ENCODE results near the gene PLA2G12B.
A peak's percentile ranks its signal among the peaks of the same experiment; 100 is the strongest.
"Not testable (repeated sequence)": the region's sequence is repeated elsewhere in the genome, so short reads cannot be mapped to it uniquely, and the experiment has no call there.

Gene PLA2G12B

DNA sequence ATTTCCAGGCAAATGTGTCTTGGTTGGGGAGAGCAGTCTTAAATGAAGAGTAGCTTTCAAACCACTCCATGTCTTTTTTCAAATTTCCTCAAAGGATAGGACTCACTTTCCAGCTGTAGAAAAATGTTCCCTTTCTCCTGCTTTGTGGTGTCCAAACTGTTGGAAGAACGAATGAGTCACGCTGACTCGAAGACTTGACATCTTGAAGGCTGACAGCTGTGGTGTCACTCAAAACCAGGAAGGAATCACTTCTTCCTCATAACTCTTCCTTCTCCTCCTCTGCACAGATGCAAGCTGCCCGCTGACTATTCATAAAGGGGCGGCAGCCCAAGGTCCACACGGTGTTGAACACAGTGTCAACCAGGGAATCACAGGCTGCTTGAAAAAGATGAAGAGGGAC is 19.2 kb downstream of the PLA2G12B start:
- DNase-seq (ENCODE audit: low spot score) = no peak

DNA sequence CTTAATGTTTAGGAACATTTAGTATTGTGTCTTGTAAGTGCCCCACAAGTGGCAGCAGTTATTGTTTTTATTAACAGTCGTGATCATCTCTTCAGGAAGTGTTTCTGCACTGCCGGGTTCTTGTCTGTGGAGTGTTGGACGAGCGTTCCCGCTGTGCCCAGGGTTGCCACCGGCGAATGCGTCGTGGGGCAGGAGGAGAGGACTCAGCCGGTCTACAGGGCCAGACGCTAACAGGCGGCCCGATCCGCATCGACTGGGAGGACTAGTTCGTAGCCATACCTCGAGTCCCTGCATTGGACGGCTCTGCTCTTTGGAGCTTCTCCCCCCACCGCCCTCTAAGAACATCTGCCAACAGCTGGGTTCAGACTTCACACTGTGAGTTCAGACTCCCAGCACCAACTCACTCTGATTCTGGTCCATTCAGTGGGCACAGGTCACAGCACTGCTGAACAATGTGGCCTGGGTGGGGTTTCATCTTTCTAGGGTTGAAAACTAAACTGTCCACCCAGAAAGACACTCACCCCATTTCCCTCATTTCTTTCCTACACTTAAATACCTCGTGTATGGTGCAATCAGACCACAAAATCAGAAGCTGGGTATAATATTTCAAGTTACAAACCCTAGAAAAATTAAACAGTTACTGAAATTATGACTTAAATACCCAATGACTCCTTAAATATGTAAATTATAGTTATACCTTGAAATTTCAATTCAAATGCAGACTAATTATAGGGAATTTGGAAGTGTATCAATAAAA is 22.2 kb downstream of the PLA2G12B start:
- no peak for DNase-seq (ENCODE audit: low spot score)

DNA sequence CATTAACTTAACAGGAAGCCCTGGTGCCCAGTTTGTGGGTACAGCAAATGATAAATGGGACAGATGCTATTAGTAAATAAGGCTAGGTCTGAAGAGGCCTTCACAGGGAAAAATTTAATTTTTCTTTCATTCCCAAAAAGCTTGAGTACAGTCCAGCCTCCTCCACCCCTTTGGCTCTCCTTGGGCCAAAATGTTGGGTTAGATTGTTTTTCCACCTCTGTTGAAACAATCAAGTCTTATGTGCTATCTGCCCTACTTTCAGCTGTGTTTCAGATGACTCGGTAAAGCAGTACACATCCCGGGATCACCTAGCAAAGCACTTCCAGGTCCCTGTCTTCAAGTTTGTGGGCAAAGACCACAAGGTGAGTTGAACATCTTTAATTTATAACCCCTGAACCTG is 24.3 kb downstream of the PLA2G12B start:
- no peak for DNase-seq (ENCODE audit: low spot score)

DNA sequence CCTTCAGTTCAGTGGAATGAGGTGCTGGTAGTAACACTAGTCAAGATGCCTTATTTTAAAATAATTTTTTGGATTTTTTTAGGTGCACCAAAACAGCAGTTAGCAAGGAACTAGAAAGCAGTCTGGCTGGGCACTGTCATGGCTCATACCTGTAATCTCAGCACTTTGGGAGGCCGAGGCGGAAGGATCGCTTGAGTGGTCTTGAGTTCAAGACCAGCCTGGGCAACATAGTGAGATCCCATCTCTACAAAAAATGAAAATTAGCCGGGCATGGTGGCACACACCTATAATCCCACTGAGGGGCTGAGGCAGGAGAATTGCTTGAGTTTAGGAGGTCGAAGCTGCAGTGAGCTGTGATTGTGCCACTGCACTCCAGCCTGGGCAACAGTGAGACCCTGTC is 25.8 kb downstream of the PLA2G12B start:
- DNase-seq (ENCODE audit: low spot score) = no peak

DNA sequence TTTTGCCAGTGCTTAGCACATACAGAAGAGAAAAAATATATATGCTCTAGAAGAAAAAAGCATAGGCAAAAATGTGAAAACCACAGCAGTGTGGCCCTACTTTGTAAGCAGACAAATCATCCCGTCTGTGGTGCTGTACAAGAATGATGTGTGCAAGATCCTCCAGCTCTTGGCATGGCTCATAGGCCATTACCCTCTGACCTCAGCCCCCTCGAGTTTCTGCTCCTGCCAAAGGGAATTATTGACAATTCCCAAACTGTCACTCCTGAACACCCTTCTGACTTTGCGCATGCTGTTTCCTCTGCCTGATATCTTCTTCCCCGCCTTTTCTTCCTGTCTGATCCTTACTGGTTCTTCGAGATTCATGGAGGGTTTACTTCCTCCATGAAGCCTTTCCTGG is 27.1 kb downstream of the PLA2G12B start:
- no peak for DNase-seq (ENCODE audit: low spot score)

DNA sequence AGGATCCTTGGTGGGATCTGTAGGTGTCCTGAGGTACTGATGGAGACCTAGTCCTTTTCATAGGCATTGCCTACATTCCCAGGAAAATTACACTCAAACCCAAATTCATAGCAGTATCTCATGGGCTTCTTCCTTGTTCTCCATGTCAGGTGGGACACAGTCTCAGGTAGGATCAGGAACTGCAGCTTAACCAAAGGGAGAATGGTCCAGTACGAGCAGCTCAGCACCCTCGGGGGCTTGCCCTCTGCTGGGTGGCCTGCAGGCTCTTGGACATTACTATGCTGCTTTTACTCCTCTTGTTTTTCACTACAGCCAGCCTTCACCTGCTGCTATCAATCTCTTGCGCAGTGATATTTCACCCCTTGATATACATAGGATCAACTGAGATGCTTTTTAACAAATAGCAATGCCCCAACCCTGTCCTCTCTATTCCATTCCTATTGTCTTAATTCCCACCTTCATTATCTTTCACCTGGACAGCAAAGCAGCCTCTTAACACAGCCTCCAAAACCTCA is 28.6 kb downstream of the PLA2G12B start:
- no peak for DNase-seq (ENCODE audit: low spot score)

DNA sequence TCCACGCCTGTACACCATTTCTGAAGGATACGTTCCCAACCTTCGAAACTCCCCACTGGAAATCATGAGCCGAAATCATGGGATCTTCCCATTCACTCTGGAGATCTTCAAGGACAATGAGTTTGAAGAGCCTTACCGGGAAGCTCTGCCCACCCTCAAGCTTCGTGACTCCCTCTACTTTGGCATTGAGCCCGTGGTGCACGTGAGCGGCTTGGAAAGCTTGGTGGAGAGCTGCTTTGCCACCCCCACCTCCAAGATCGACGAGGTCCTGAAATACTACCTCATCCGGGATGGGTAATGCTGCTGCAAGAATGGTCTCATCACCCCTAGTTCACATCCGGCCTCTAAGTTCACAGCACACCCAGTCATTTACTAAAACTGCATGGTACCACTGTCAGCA is 30.3 kb downstream of the PLA2G12B start:
- DNase-seq (ENCODE audit: low spot score) = no peak

DNA sequence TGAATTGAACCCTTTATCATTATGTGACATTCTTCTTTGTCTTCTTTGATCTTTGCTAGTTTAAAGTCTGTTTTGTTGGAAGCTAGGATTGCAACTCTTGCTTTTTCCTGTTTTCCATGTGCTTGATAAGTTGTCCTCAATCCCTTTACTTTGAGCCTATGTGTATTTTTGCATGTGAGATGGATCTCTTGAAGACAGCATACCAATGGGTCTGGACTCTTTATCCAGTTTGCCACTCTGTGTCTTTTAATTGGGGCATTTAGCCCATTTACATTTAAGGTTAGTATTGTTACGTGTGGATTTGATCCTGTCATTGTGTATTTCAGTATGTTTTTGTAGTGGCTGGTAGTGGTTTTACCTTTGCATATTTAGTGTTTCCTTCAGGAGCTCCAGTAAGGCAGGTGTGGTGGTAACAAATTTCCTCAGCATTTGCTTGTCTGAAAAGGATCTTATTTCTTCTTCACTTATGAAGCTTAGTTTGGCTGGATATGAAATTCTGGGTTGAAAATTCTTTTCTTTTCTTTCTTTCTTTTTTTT is 33.4 kb downstream of the PLA2G12B start:
- DNase-seq (ENCODE audit: low spot score) = not testable (repeated sequence)

DNA sequence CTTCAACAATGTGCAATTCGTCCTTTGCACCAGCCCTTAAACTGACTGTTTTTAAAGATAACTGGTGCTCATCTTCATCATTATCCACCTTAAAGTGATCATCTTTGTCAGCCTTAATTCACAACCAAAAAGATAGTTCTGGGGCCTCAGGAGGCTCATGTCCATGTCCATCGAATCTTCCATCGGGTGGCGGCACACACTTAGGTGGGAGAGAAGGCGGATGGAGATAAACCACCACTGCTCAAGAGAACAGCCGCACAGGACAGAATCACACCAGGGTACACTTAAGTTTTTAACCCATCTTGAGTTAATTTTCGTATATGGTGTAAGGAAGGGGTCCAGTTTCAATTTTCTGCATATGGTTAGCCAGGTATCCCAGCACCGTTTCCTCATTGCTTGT is 36.3 kb downstream of the PLA2G12B start:
- DNase-seq (ENCODE audit: low spot score) = no peak

DNA sequence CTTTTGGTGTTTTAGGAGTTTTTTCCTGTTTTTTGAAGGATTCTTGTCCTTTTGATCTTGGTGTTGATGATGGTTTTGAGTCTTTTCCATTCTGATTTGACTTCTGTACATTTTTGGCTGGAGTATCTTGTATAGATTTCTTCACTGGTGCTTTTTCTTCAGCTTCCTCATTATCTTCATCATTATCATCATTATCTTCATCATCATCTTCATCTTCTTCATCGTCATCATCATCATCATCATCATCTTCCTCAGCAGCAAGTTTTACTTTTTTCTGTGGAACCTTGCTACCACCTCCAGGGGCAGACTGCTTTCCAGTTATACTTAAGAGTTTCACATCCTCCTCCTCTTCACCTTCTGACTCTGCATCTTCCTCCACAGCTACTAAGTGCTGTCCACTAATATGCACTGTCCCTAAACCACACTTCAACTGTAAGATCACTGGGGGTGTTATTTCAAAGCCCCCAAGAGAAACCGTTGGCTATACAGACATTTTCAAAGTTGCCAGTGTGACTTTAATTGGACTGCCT is 36.7 kb downstream of the PLA2G12B start:
- DNase-seq (ENCODE audit: low spot score) = not testable (repeated sequence)

DNA sequence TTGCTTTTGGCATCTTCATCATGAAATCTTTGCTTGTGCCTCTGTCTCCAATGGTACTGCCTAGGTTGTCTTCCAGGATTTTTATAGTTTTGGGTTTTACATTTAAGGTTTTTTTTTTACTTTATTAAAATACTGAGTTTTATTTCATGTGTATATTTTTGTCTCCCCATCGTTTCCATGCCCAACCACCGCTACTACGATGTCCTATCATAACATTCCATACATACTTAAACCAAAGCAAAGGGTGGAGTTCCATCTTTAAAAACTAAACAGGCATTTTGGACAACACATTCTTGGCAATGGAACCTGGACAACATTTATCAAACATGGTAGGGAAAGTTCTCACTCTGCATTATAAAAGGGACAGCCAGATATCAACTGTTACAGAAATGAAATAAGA is 37.4 kb downstream of the PLA2G12B start:
- DNase-seq (ENCODE audit: low spot score) = not testable (repeated sequence)

DNA sequence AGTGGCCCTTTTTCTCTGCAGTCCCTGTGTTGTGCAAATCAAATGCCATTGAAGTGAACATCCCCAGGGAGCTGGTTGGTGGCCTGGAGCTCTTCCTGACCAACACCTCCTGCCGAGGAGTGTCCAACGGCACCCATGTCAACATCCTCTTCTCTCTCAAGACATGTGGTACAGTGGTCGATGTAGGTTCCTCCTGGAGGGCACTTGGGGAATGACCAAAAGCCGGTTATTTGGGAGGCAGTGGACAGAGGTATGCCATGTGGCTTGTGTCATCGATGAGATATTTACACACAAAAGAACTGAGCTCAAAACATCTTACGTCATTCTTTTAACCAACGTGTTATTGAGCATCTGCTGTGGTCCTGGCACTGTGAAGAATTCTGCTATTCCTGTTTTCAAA is 41.3 kb downstream of the PLA2G12B start:
- no peak for DNase-seq (ENCODE audit: low spot score)

DNA sequence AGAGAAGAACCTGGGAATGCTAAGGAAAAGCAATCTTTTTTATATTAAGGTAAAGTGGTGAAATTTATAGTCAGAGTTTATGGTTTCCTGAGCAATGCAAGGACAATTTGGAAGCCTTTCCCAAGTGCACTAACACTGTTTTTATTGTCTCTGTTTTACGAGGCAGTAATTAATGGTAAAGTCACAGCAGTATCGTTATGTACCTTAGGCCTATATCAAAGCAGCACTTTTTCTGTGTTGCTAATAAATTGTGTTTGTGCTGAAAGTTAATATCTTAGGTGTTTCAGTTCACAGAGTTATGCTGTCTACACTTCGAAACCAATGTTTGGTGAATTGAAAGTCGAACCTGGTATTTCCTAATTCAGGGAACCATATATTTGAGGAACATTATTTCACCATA is 41.9 kb downstream of the PLA2G12B start:
- DNase-seq (ENCODE audit: low spot score) = peak; percentile 6

DNA sequence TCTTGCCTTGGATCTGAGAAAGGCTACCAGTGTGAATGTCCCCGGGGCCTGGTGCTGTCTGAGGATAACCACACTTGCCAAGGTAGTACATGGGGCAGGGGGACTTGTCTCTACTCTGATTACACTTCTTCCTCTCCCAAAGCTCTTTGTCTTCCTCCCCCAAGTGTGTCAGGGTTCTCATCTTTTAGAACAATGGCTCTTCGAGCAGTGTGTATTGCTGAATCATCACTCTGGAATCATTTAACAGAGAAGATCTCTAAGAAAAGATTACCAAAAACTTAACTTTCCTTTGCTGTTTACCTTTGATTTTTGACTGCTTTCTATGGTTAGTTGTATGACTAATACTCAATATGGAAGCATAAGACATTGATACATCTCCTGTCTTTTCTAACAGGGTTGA is 42.8 kb downstream of the PLA2G12B start:
- DNase-seq (ENCODE audit: low spot score) = no peak

DNA sequence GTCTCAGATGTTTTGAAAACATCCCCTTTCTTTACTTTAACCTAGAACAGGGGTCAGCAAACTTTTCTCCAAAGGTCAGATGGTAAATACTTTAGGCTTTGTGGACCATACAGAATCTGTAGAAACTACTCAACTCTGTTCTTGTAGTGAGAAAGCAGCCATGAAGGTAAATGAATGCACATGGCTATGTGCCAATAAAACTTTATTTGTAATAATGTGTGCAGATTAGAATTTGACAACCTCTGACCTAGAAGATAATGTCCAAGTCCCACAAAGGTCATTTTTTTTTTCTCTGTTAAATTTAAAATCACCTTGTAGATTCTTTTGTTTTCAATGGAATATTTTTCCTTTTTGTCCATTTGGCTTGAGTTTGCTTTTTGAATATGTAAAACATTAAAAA is 43.9 kb downstream of the PLA2G12B start:
- DNase-seq (ENCODE audit: low spot score) = no peak

DNA sequence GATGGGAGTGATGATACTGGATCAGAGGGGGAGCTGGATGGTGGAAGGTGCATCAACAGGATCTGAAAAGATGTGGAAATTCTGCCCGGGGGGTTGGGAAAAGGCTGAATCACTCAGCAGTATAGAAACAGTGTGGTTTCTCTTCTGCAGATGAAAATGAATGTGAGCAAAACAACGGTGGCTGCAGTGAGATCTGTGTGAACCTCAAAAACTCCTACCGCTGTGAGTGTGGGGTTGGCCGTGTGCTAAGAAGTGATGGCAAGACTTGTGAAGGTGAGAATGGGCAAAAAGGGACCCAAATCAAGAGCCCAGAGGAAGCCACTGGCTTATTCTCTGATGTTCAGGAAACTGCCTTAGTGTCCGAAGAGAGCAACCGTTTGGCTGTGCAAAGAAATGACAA is 48.2 kb downstream of the PLA2G12B start:
- DNase-seq (ENCODE audit: low spot score) = no peak

DNA sequence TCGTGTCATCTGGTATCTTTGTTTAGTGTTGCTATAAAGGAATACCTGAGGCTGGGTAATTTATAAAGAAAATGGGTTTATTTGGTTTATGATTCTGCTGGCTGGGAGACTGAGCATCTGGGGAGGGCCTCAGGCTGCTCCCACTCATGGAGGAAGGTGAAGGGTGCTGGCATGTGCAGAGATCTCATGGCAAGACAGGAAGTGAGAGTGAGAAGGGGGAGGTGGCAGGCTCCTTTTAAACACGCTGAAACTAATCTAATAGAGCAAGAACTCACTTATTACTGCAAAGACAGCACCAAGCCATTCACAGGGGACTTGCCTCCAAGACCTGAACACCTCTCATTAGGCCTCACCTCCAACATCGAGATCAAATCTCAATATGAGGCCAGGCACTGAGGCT is 49.8 kb downstream of the PLA2G12B start:
- no peak for DNase-seq (ENCODE audit: low spot score)

DNA sequence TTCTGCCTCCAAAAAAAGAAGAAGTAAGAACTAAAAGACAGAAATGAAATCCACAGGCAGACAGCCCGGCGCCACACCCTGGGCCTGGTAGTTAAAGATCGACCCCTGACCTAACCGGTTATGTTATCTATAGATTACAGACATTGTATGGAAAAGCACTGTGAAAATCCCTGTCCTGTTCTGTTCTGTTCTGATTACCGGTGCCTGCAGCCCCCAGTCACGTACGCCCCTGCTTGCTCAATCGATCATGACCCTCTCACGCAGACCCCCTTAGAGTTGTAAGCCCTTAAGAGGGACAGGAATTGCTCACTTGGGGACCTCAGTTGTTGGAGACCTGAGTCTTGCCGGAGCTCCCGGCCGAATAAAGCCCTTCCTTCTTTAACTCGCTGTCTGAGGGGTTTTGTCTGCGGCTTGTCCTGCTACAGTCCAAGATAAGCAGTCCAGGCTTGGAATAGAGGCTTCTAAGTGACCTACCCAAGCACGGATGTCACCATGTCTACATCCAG is 50.6 kb downstream of the PLA2G12B start:
- not testable (repeated sequence) for DNase-seq (ENCODE audit: low spot score)

DNA sequence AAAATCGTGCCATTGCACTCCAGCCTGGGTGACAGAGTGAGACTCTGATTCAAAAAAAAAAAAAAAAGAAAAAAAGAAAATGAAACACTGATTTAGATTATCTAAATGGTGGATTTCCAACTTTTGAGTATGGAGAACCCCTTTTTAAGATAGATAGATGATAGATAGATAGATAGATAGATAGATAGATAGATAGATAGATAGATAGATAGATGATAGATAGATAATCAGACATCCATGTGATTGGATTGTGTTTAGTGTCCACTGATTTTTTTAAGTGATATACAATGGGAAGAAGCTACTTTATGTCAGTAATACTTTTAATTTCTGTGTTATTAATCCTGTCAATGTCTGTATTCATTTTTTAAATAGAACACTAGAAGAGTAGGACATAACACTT is 55.1 kb downstream of the PLA2G12B start:
- DNase-seq (ENCODE audit: low spot score) = no peak

DNA sequence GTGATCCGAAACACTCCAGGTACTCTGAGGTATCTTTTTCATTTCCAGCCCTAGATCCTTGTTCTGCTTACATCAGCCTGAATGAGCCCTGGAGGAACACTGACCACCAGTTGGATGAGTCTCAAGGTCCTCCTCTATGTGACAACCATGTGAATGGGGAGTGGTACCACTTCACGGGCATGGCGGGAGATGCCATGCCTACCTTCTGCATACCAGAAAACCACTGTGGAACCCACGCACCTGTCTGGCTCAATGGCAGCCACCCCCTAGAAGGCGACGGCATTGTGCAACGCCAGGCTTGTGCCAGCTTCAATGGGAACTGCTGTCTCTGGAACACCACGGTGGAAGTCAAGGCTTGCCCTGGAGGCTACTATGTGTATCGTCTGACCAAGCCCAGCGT is 56.0 kb downstream of the PLA2G12B start:
- no peak for DNase-seq (ENCODE audit: low spot score)

DNA sequence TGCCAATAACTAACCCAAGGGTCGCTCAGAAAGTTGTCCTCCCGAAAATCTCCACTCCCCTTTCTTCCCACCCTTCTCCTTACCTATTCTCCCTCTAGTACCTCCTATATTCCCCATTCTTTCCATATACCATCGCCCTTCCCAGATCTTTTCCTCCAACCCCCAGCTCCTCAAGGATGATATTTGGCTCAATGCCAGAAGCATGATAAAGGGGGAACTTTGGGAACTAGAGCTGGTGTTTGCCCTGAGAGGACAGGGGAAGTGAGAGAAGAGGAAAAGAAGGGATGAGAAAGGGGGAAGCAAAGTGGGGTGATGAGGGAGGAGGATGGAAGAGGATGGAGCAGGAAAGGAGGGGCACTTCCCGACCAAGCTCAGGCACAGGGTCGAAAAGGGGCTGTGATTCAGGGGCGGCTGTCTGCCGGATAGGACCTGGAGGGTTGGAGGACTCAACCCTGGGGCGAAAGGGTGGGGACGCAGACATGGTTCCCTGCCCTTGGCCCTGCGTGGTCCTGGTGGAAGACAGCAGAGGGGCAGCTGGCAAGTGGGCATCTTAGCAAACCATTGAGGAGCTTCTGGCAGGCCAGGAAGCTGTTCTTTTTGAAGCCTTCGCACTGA is 59.3 kb downstream of the PLA2G12B start:
- no peak for DNase-seq (ENCODE audit: low spot score)

DNA sequence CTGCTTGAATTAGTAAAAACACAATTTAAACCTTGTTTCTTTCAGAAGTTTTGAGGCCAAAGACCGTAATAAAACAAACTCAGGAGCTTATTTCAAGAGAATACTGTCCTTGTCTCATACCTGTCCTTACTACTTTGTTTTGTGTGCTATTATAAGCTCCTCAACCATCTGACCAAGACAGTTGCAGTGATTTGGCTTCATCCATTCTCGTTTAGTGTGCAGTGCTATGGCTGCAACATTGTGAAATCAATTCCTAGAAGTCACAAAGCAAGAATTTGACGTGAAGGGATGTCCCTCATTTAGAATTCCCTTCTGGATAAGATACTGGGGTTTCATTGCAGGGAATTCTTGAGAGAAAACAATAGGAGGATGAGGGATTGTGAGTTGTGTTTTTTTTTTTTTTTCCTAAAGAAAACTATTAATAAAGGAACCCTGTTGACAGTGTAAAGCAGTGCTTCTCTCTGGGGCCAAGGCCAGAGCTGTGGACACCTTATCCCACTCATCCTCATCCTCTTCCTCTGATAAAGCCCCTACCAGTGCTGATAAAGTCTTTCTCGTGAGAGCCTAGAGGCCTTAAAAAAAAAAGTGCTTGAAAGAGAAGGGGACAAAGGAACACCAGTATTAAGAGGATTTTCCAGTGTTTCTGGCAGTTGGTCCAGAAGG is 61.3 kb downstream of the PLA2G12B start, which contains the start of gene OIT3:
Gene OIT3, plus strand, starts transcription at position 604 of the 663 bp plus-strand sequence. CDS start 60 bp downstream, outside the sequence.
- DNase-seq (ENCODE audit: low spot score) = no peak
